IPS-20b (cell line): ENCODE data around the gene UNC5C.

Source experiments
- H3K27ac ChIP-seq: one replicate; pipeline ENCODE4 v1.5.1; 2013; ENCODE audit warnings: low read length
- H3K27me3 ChIP-seq: 2 replicates; pipeline ENCODE4 v1.6.1; 2013; ENCODE audit warnings: mild to moderate bottlenecking, low read length, inconsistent platforms; ENCODE audit not compliant: insufficient read depth
- H3K36me3 ChIP-seq: 2 replicates; pipeline ENCODE4 v1.6.1; 2013; ENCODE audit warnings: low read depth, mild to moderate bottlenecking, inconsistent platforms, low read length, moderate library complexity; ENCODE audit not compliant: insufficient read depth
- H3K4me1 ChIP-seq: 2 replicates; pipeline ENCODE4 v1.6.1; 2013; ENCODE audit warnings: mild to moderate bottlenecking, control low read depth, inconsistent platforms, low read length, moderate library complexity; ENCODE audit not compliant: insufficient read depth
- H3K4me3 ChIP-seq: 2 replicates; pipeline ENCODE4 v1.5.1; 2013; ENCODE audit warnings: mild to moderate bottlenecking, low read length, inconsistent platforms
- H3K9ac ChIP-seq: 2 replicates; pipeline ENCODE4 v1.6.1; 2013; ENCODE audit warnings: low read depth, mild to moderate bottlenecking, inconsistent platforms, low read length, moderate library complexity
- H3K9me3 ChIP-seq: 2 replicates; pipeline ENCODE4 v1.6.1; 2013; ENCODE audit warnings: mild to moderate bottlenecking, low read depth, low read length, inconsistent platforms; ENCODE audit not compliant: insufficient read depth

The UNC5C gene

GRCh38 chr4:95272797-95273196, 276.0 kb downstream of the UNC5C start:
- Histone ChIP-seq H3K27ac (no peak overlapping the region), H3K27me3 (no peaks in the 10 kb centered on the region), H3K4me3 (no peak overlapping the region), H3K9me3 (no peaks in the 10 kb centered on the region), H3K9ac (no peak overlapping the region), H3K4me1 (no peaks in the 10 kb centered on the region), H3K36me3 (no peaks in the 10 kb centered on the region)

GRCh38 chr4:95272036-95272435, 276.7 kb downstream of the UNC5C start:
- Histone ChIP-seq H3K4me3 (no peak overlapping the region), H3K36me3 (no peaks in the 10 kb centered on the region), H3K4me1 (no peaks in the 10 kb centered on the region), H3K27me3 (no peaks in the 10 kb centered on the region), H3K27ac (no peak overlapping the region), H3K9ac (no peak overlapping the region), H3K9me3 (no peaks in the 10 kb centered on the region)

- Histone ChIP-seq H3K4me1 (no peaks in the 10 kb centered on the region), H3K9ac (no peak overlapping the region), H3K27ac (no peak overlapping the region)
Measured at GRCh38 chr4:95268819-95269565, 279.8 kb downstream of the UNC5C start.

GRCh38 chr4:95267081-95267480, 281.7 kb downstream of the UNC5C start:
- H3K27me3 ChIP-seq = no peaks in the 10 kb centered on the region
- H3K9ac ChIP-seq = no peak overlapping the region
- H3K36me3 ChIP-seq = no peaks in the 10 kb centered on the region
- H3K4me3 ChIP-seq = no peak overlapping the region
- no peak overlapping the region for H3K27ac ChIP-seq
- no peaks in the 10 kb centered on the region for H3K4me1 ChIP-seq
- H3K9me3 ChIP-seq = no peaks in the 10 kb centered on the region

More at GRCh38 chr4:95268819-95269565, 279.8 kb downstream of the UNC5C start:
- Histone ChIP-seq H3K36me3 (no peaks in the 10 kb centered on the region), H3K4me3 (no peak overlapping the region), H3K9me3 (no peaks in the 10 kb centered on the region), H3K27me3 (no peaks in the 10 kb centered on the region)

GRCh38 chr4:95265814-95266740, 282.7 kb downstream of the UNC5C start:
- no peaks in the 10 kb centered on the region for H3K4me1 ChIP-seq
- no peak overlapping the region for H3K4me3 ChIP-seq
- no peak overlapping the region for H3K9ac ChIP-seq
- no peak overlapping the region for H3K27ac ChIP-seq
- no peaks in the 10 kb centered on the region for H3K27me3 ChIP-seq
- H3K9me3 ChIP-seq = no peaks in the 10 kb centered on the region
- H3K36me3 ChIP-seq = no peaks in the 10 kb centered on the region

- no peaks in the 10 kb centered on the region for H3K4me1 ChIP-seq
- no peak overlapping the region for H3K27ac ChIP-seq
- no peak overlapping the region for H3K4me3 ChIP-seq
- no peak overlapping the region for H3K9ac ChIP-seq
- no peaks in the 10 kb centered on the region for H3K9me3 ChIP-seq
- H3K36me3 ChIP-seq = no peaks in the 10 kb centered on the region
- no peaks in the 10 kb centered on the region for H3K27me3 ChIP-seq
Measured at GRCh38 chr4:95264843-95265242, 283.9 kb downstream of the UNC5C start.

GRCh38 chr4:95263960-95264359, 284.8 kb downstream of the UNC5C start:
- no peak overlapping the region for H3K9ac ChIP-seq
- H3K27me3 ChIP-seq = no peaks in the 10 kb centered on the region
- H3K9me3 ChIP-seq = no peaks in the 10 kb centered on the region
- no peak overlapping the region for H3K27ac ChIP-seq
- H3K36me3 ChIP-seq = no peaks in the 10 kb centered on the region
- H3K4me1 ChIP-seq = no peaks in the 10 kb centered on the region
- H3K4me3 ChIP-seq = no peak overlapping the region

- Histone ChIP-seq H3K4me1 (no peaks in the 10 kb centered on the region), H3K27me3 (no peaks in the 10 kb centered on the region), H3K9me3 (no peaks in the 10 kb centered on the region), H3K36me3 (no peaks in the 10 kb centered on the region), H3K27ac (no peak overlapping the region), H3K4me3 (no peak overlapping the region), H3K9ac (no peak overlapping the region)
Measured at GRCh38 chr4:95263391-95263790, 285.4 kb downstream of the UNC5C start.

- no peaks in the 10 kb centered on the region for H3K27me3 ChIP-seq
- no peaks in the 10 kb centered on the region for H3K9me3 ChIP-seq
- H3K4me3 ChIP-seq = no peak overlapping the region
- no peaks in the 10 kb centered on the region for H3K36me3 ChIP-seq
- no peaks in the 10 kb centered on the region for H3K4me1 ChIP-seq
- H3K27ac ChIP-seq = no peak overlapping the region
- no peak overlapping the region for H3K9ac ChIP-seq
Measured at GRCh38 chr4:95256108-95256835, 292.5 kb downstream of the UNC5C start.

GRCh38 chr4:95255396-95256107, 293.2 kb downstream of the UNC5C start:
- H3K36me3 ChIP-seq = no peaks in the 10 kb centered on the region
- H3K9ac ChIP-seq = no peak overlapping the region
- no peak overlapping the region for H3K4me3 ChIP-seq
- H3K4me1 ChIP-seq = no peaks in the 10 kb centered on the region
- no peak overlapping the region for H3K27ac ChIP-seq
- no peaks in the 10 kb centered on the region for H3K9me3 ChIP-seq
- no peaks in the 10 kb centered on the region for H3K27me3 ChIP-seq

GRCh38 chr4:95251568-95251967, 297.2 kb downstream of the UNC5C start:
- Histone ChIP-seq H3K27ac (no peak overlapping the region), H3K36me3 (no peaks in the 10 kb centered on the region), H3K9ac (no peak overlapping the region), H3K4me1 (peaks cover 7% of the 10 kb centered on the region; the same call in 1 of the 2 replicates), H3K4me3 (no peak overlapping the region), H3K27me3 (no peaks in the 10 kb centered on the region), H3K9me3 (no peaks in the 10 kb centered on the region)
